GM13976 (cell line): Measurements from ENCODE around the gene MS4A10.

Experiments used
- DNase-seq: peaks from one replicate; pipeline ENCODE4 v3.0.0; 2012; ENCODE audit warnings: low spot score
- in situ Hi-C: fragments of 300-500 bp; cut with MboI; formaldehyde crosslinking; loops from one replicate; pipeline ENCODE4 v1.12.0; 2022; ENCODE audit warnings: low sequenced_read_pairs, mixed read lengths, inconsistent platforms; ENCODE audit not compliant: unreplicated experiment
- TF ChIP-seq, protein P1 (sequence below): IDR thresholded peaks from 2 replicates; pipeline ENCODE4 v1.5.1; 2012; ENCODE audit warnings: borderline replicate concordance, mild to moderate bottlenecking; ENCODE audit not compliant: insufficient read depth; ENCODE audit errors: extremely low read depth, missing control alignments, control extremely low read depth

Gene MS4A10

DNA sequence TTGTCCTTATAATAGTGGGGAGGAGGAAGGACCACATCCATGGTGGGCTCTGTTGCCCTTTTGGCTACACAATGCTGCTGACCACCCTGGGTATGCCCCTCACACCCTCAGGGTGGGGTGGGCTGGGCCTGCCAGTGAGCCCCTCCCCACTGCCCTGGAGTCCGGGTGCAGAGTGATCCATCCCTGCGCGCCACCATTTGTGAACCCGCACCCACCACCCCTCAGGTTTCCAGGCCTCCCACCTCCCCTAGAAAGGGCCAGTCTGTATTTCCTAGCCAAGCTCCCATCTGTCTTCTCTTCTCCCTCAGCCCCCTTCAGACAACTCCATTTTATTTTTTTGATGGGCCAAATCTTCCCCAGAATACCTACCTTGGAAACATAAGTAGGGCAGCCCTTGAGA lies 25.0 kb downstream of the MS4A10 start:
- TF ChIP-seq, protein P1, sequence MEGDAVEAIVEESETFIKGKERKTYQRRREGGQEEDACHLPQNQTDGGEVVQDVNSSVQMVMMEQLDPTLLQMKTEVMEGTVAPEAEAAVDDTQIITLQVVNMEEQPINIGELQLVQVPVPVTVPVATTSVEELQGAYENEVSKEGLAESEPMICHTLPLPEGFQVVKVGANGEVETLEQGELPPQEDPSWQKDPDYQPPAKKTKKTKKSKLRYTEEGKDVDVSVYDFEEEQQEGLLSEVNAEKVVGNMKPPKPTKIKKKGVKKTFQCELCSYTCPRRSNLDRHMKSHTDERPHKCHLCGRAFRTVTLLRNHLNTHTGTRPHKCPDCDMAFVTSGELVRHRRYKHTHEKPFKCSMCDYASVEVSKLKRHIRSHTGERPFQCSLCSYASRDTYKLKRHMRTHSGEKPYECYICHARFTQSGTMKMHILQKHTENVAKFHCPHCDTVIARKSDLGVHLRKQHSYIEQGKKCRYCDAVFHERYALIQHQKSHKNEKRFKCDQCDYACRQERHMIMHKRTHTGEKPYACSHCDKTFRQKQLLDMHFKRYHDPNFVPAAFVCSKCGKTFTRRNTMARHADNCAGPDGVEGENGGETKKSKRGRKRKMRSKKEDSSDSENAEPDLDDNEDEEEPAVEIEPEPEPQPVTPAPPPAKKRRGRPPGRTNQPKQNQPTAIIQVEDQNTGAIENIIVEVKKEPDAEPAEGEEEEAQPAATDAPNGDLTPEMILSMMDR, result no peak
- DNase-seq, result no peak
- in situ Hi-C loops, result no loop called here

- DNase-seq, result no peak
- in situ Hi-C loops, result no loop called here
- TF ChIP-seq, protein P1, result no peak
Measured at GRCh38 chr11:60810569-60810968, 25.4 kb downstream of the MS4A10 start.

DNA sequence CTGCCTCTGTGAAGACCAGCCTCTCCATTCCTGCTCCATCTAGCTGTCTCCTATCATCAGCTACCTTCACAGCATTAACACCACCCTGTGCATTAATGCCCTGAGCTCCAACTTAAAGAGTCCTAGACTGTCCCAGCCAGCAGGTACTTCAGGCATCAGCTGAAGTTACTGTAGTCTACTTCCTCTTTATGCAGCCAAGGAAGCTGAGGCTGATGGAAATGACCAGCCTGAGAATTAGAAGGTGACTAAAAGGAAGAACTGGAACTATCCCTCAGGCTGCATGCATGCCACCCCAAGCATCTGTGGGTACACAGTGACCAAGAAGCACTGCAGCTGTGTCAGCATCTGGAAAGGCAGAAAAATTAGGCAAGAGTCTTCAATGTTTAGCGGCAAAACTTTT lies 28.2 kb downstream of the MS4A10 start:
- in situ Hi-C loops, result no loop called here
- TF ChIP-seq, protein P1, result no peak
- DNase-seq, result no peak

GRCh38 chr11:60814112-60814511 lies 29.0 kb downstream of the MS4A10 start:
- in situ Hi-C loops, result no loop called here
- no peak for DNase-seq

GRCh38 chr11:60816590-60817157 lies 31.5 kb downstream of the MS4A10 start:
- no peak for DNase-seq
- in situ Hi-C loops, result no loop called here
- TF ChIP-seq, protein P1, result no peak

More at GRCh38 chr11:60814112-60814511, 29.0 kb downstream of the MS4A10 start:
- TF ChIP-seq, protein P1, result no peak

GRCh38 chr11:60818057-60818456 lies 32.9 kb downstream of the MS4A10 start:
- DNase-seq, result no peak
- TF ChIP-seq, protein P1, result no peak
- in situ Hi-C loops, result no loop called here
